DMS 273 treated with DMSO at 0.1 percent for 48 hours (cell line): ENCODE results near the gene RIC8B.

ENCODE experiments used
- DNase-seq: peaks from one replicate; lab custom pipeline; 2025; lab: John Stamatoyannopoulos, UW

The RIC8B gene

DNA sequence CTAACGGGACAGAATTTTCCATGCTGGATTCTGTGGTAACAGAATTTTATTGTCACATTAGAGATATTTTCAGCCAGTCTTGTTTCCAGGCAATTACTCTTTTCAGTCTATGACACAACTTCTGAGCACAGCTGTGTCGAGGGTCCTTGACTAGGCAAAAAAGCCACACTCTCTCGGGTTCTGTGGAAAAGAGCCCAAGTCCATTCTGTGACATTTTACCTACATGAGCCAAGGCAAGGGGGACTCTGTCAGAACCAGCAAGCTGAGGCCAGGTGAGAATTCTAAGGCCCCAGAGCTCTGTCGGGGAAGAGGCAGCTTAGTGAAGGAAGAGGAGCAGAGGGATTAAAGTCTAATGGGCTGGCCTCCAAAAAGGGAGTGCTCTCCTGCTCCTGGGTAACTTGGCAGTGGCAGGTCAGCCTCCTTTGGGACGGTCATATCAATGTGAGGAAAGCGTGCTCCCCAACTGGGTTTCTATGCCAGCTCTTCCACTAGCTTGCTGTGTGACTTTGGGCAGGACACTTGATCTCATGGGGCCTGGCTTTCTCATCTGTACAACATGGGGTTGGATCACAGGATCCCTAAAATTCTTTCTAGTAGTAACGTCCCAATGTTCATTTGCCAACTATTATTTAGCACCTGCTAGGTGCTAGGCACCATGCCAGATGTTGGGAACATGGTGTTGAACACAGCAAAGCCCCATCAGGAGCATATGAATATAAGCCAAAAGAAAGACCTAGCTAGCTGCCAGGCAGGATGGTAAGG, 16.0 kb upstream of the RIC8B start:
- DNase-seq = no peak

GRCh38 chr12:106759526-106760183, 14.8 kb upstream of the RIC8B start:
- DNase-seq = no peak

DNA sequence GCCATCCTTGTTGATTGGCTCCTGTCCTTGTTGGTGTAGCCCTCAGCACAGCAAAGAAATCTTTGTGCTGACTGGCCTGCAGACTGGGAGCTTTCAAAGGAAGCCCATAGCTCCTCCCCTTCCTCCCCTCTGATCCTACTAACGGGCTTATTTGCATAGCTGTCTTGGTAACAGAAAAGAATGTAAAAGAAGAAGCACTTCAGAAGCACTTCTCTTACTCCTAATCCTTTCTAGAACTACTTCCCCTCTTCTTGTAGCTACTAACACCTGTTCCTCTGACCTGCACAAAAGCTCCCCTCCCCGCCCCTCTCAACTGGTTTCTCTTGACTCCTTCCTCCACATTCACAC, 14.3 kb upstream of the RIC8B start:
- DNase-seq = no peak

DNA sequence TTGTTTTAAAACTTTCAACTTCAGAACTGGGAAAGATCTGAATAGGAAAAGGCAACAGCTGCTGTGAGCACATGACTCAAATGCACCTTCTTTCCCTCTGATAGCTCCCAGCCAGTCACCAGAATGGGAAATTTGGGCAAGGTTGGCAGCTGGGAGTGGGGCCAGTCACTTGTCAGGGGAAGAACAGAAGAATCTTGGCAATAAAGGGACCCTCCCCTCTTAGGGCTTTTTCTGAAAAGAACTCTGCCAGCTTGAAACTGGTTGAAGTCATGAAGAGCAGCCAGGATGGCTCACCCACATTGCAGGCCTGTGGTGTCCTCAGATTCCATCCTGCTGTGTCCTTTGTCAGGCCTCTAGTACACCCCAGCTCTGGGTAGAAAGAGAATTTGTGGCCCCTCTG, 10.3 kb upstream of the RIC8B start:
- DNase-seq = no peak

- no peak for DNase-seq
These were observed 9.7 kb upstream of the RIC8B start for GRCh38 chr12:106764738-106765137.

- no peak for DNase-seq
These were observed 8.1 kb upstream of the RIC8B start for GRCh38 chr12:106766393-106766826.

DNA sequence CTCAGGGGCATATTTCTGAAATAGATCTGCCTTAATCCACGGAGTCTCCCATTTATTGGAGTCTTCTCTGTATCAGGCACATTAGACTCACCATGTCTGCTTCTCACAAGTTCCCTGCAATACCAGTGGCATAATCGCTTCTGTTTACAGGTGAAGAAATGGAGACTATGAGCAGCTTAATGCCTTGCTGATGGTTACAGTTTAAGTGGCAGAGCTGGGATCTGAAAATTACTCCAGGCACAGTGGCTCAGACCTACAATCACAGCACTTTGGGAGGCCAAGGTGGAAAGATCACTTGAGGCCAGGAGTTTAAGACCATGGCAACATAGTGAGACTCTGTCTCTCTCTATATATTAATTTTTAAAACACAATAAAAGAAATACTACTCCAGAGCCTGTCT, 7.3 kb upstream of the RIC8B start:
- no peak for DNase-seq

GRCh38 chr12:106767954-106768822, 6.3 kb upstream of the RIC8B start:
- no peak for DNase-seq

- no peak for DNase-seq
These were observed 5.4 kb upstream of the RIC8B start for GRCh38 chr12:106769078-106769477.

DNA sequence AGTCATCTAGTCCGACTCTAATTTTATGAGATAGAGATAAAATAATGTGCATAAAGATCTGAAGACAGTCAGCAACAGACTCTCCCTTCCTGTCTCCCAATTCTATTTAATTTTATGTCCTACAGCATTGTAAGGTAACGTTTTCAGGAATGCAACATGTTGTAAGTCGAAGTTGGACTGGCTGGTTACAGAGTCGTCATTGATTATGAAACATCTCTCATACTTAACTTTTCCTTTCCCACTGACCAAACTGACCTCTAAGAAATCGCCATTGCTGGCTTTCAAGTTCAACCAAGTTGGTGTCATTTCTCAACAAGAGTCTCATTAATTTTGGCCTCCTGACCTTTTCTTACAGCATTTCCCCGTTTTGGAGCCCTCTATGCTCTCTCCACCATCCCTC, 4.9 kb upstream of the RIC8B start:
- no peak for DNase-seq

GRCh38 chr12:106771425-106771824, 3.1 kb upstream of the RIC8B start:
- DNase-seq = no peak

DNA sequence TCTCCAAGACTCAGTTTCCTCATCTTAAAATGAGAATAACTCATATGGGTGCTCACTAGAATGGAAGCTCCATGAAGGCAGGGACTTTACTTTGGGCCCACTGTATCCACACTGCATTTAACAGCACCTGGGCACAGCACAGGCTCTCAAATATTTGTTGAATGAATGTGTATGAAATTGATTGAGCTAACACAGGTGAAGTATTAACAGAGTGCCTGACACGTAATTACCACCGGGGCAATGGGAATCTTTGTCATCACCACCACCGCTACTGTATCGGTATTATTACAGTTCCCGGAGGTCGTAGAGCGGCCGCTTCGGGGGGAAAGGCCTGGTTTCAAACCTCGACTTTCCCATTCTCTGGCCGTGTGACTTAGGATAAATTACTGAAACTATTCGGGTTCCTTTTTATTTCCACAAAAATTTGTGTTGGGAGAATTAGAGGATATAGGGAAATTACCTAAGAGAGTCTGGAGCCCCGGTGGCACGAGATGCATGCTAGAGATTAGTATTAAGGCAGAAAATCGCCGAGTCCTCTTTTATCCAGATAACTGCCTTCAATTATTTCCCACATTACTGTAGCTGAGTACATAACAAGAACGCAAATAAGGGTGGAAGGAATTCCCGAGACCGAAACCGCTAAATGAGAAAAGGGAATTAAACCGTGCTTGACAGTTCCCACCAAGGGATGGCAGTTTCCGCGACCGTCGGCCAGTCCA, 1.0 kb upstream of the RIC8B start:
- no peak for DNase-seq

DNA sequence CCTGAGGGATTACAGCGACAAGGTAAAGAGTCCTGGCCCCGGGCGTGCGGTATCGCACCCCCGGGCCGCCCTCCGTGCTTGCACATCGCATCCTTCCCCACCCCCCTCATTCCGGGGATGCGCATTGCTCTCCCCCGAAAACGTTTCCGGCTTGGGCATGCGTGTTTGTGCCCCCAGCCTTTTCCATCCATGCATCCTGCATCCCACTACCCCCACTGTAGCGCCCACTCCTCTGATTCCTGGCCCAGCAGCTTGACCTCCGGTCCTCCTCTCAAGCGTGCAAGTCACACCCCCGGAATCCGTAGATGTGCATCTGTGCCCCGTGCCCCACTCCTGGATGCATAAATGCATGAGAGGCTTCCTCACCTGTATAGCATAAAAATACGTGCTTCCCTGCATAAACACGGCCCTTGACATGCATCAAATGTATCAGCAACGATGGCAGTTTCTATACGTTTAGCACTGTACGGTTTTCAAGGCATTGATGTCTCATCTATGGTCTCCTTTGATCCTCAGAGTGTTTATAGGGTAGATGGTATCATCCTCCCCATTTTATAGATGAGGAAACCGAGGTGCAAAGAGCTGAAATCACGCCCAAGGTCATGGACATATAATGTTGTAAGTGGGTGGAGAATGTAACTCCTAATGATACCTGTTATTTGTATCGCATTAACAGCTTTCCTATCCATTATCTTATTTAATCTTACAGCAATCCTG, 484 bp downstream of the RIC8B start:
- no peak for DNase-seq

- DNase-seq = no peak
These were observed 2.4 kb downstream of the RIC8B start for GRCh38 chr12:106776897-106777296.

DNA sequence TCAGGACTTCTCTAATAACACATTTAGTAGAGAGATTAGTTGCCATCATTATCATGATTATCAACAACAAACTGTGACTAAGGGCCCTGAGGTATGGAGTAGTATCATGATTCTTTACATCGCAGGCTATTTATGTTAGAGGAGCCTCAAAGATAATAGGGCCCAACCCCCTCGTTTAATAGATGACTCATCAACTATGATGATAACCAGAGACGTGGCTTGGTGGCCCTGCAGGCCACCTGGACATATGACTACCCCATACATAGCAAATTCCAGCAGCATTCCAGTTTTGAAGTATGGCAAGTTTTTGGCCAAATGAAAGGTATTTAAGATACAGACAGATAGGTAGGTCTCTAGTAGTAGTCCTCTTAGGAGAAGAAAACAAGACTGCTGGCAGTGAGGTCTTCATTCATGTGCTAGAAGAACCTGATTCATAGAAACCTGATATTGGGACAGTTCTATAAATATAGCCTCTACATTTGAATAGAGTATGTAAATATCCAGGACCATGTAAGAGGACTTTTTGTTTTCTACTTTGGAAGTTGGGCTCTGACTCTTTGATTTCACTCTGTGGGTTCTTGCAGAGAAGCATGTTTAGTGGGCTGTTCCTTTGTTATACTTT, 5.6 kb downstream of the RIC8B start:
- no peak for DNase-seq

DNA sequence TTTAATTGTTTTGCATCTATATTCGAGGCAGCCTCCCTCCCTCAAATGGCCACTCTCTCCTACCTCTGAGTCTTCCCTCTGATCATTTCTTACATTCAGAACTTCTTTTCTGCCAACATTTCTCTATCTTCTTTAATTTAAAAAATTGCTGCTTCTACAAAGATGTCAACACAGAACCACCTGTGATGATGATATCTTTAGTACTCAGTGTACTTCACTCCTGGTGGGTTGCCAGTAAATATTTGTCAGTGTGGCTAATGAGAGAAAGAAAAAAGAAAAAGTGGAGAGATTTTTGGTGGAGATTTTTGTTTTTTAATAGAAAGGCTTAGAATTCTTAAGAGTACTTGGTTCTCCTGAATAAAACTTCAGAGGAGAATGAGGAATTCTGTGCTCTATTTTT, 8.1 kb downstream of the RIC8B start:
- DNase-seq = no peak

DNA sequence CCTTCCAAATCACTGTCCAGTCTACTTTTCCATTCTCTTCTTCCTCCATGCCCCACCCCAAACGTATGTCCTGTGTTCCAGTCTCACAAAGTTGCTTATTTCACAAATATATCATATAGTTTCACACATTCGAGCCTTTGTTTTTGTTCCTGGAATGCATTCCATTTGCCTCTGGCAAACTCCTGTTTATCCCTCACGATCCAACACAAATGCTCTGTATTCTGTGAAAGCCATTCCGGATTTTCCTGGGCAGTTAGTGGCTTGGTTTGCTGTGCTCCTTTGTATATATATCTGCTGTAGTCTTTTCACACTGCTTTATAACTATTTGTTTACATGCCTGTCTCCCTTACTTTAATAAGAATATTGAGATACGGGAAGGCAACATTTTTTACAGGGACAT, 9.0 kb downstream of the RIC8B start:
- DNase-seq = no peak

DNA sequence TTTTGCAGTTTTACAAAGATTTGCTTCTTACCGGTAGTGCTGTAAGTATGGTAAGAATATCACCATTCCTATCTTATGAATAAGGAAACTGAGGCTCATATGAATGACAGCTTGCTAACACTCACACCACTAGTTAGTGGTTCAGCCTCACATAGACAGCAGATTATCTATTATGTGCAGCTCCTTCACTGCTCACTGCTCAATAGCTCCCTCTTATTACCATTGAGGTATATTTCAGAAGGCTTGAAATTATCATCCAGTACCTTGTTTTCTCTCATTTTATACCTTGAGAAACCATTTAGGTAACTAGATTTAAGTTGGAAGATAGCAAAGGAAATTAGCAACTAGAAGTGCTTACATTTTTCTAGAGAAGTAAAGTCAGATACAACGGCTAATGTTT, 15.5 kb downstream of the RIC8B start:
- DNase-seq = no peak

DNA sequence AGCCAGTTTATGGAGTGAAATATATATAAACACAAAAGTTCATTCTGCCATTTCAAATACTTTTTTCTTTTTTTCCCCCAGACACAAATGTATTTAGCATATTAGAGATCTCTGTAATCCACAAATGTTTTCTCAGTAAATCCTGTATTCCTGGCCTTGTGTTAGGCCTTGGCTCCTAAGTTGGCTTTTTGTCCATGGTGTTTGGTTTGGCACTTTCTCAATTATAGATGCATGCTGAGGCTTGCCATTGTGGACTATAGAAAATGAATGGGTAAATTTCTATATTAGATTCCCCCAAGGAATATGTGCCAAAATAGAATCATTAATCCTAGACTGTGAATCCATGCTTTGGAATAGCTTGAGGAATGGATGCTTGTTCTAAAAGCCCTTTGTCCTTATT, 17.0 kb downstream of the RIC8B start:
- DNase-seq = no peak

GRCh38 chr12:106794369-106794768, 19.9 kb downstream of the RIC8B start:
- DNase-seq = no peak

DNA sequence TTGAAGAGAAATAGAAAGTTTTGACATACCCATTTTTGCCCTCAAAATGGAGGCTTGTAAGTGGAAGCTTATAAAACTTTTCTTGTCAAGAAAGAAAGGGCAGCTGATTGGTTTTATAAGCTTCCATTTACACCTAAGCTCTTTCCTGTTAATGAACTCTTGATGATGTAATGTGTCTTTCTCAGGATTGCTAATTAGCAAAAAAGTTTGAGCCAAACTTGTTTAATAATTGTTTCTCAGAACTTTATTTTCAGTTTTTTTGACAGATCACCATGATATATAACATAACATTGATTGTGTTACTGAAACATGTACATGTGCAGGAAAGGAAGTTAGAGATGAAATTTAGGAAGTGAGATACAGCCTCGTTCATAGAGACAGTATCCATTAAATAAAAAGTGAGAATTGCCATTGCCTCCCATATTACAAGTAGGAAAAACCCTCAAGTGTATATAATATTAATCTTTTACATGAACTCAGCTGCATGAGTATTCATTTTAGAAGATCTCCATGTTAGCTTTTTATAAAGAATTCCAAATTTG, 26.8 kb downstream of the RIC8B start:
- DNase-seq = no peak
